Endothelial cell of umbilical vein (primary cell): ENCODE data around the gene HIVEP3. TPM values are rescaled to one million over a fixed set of nuclear protein-coding genes. Genes with fewer than 3 reads are reported as not detected.

Experiments used
- BruUV-seq: library from RNA; stranded (reverse); fragments of 400-500 nt; replicated peaks from 2 replicates; lab custom pipeline; 2021; lab: Mats Ljungman, UMichigan
- CTCF ChIA-PET: fragments of 300-600, 350-600 bp; sonication (Branson Sonifier 250); formaldehyde crosslinking; loops from one replicate; lab custom pipeline; 2021; ENCODE audit warnings: antibody characterized with exemption, inconsistent platforms; lab: Charles Lee
- POLR2A ChIA-PET: fragments of 300-600, 350-600 bp; sonication (Branson Sonifier 250); formaldehyde crosslinking; loops from one replicate; lab custom pipeline; 2021; ENCODE audit warnings: antibody characterized with exemption, inconsistent platforms; lab: Charles Lee
- DNase-seq: peaks from one replicate; pipeline ENCODE4 v3.0.0-alpha.2; 2011; ENCODE audit warnings: low read depth, low spot score
- FAIRE-seq: peaks from 2 replicates; lab custom pipeline; 2011; peaks lifted over from hg19 to GRCh38; lab: Jason Lieb, UNC
- H2AFZ ChIP-seq: 2 replicates; pipeline ENCODE4 v1.6.0; 2012; ENCODE audit warnings: low read depth, low read length, control low read depth, inconsistent platforms
- H3K27ac ChIP-seq: 2 replicates; pipeline ENCODE4 v1.5.1; 2011; ENCODE audit warnings: low read depth, mild to moderate bottlenecking, control low read depth, low read length, moderate library complexity; ENCODE audit not compliant: insufficient read depth
- H3K27me3 ChIP-seq, 2 experiments: 2 replicates each; pipeline versions ENCODE4 v1.6.0 to v1.6.1; 2011; ENCODE audit warnings: low read length in 2 of 2, mixed read lengths in 1 of 2; ENCODE audit not compliant: control insufficient read depth in 2 of 2, insufficient read depth in 2 of 2
- H3K36me3 ChIP-seq, 2 experiments: 2 replicates in 1 of 2; 3 replicates in 1 of 2; pipeline ENCODE4 v1.5.1; 2011; ENCODE audit warnings: low read length in 2 of 2, mild to moderate bottlenecking in 1 of 2, moderate library complexity in 1 of 2; ENCODE audit not compliant: control insufficient read depth in 2 of 2, insufficient read depth in 2 of 2; ENCODE audit errors: extremely low read depth in 1 of 2
- H3K4me1 ChIP-seq: 3 replicates; pipeline ENCODE4 v1.5.1; 2011; ENCODE audit warnings: mild to moderate bottlenecking, low read length; ENCODE audit not compliant: control insufficient read depth, insufficient read depth; ENCODE audit errors: extremely low read depth
- H3K4me2 ChIP-seq: 2 replicates; pipeline ENCODE4 v1.6.1; 2011; ENCODE audit warnings: low read length, control low read depth, mixed read lengths; ENCODE audit not compliant: insufficient read depth
- H3K4me3 ChIP-seq, 3 experiments: fragments of 200-600 bp in 1 of 3; sonication (generic), shearing (Covaris generic) in 1 of 3; replicated peaks in 1 of 3; 2 replicates each; pipeline ENCODE4 v1.5.1; 2011 to 2016; ENCODE audit warnings: control low read depth in 3 of 3, low read length in 3 of 3, mild to moderate bottlenecking in 2 of 3, inconsistent platforms in 1 of 3, low read depth in 1 of 3, moderate library complexity in 1 of 3; ENCODE audit not compliant: insufficient read depth in 1 of 3
- H3K79me2 ChIP-seq: 2 replicates; pipeline ENCODE4 v1.6.0; 2012; ENCODE audit warnings: low read length, inconsistent platforms; ENCODE audit not compliant: control insufficient read depth, insufficient read depth
- H3K9ac ChIP-seq: replicated peaks from 2 replicates; pipeline ENCODE3; 2011; ENCODE audit warnings: low read length, control low read depth; ENCODE audit not compliant: insufficient read depth; ENCODE audit errors: extremely low read depth
- H3K9me1 ChIP-seq: replicated peaks from 3 replicates; pipeline ENCODE4 v1.6.0; 2011; ENCODE audit warnings: mild to moderate bottlenecking, low read length; ENCODE audit not compliant: control insufficient read depth, insufficient read depth; ENCODE audit errors: extremely low read depth
- H3K9me3 ChIP-seq: replicated peaks from 2 replicates; pipeline ENCODE4 v1.5.1; 2012; ENCODE audit warnings: low read length, inconsistent platforms; ENCODE audit not compliant: control insufficient read depth, insufficient read depth
- H4K20me1 ChIP-seq: replicated peaks from 2 replicates; pipeline ENCODE3; 2011; ENCODE audit warnings: mild to moderate bottlenecking, low read length; ENCODE audit not compliant: control insufficient read depth, insufficient read depth; ENCODE audit errors: extremely low read depth
- CTCF ChIP-seq, 2 donors: IDR thresholded peaks; 1 replicate in 1 of 2; 2 replicates in 1 of 2; pipeline ENCODE4 v1.5.1; 2011; ENCODE audit warnings: low read length in 2 of 2, mild to moderate bottlenecking in 2 of 2, moderate library complexity in 2 of 2, control low read depth in 1 of 2, inconsistent platforms in 1 of 2, low read depth in 1 of 2; ENCODE audit not compliant: insufficient read depth in 1 of 2; ENCODE audit errors: extremely low read depth in 1 of 2
- EZH2 ChIP-seq: IDR thresholded peaks from 2 replicates; pipeline ENCODE4 v1.6.1; 2012; ENCODE audit warnings: borderline replicate concordance, low read depth, mild to moderate bottlenecking, moderate library complexity, low read length, inconsistent platforms; ENCODE audit not compliant: severe bottlenecking
- FOS ChIP-seq: IDR thresholded peaks from 2 replicates; pipeline ENCODE4 v1.6.1; 2011; ENCODE audit warnings: mild to moderate bottlenecking, low read length, moderate library complexity, borderline replicate concordance; ENCODE audit not compliant: insufficient read depth
- GATA2 ChIP-seq: IDR thresholded peaks from 2 replicates; pipeline ENCODE4 v1.7.0; 2011; ENCODE audit warnings: low read depth, mild to moderate bottlenecking, moderate library complexity, mixed read lengths, low read length; ENCODE audit not compliant: insufficient read length, insufficient read depth
- JUN ChIP-seq: IDR thresholded peaks from 2 replicates; pipeline ENCODE4 v1.6.1; 2011; ENCODE audit warnings: borderline replicate concordance, low read depth; ENCODE audit not compliant: insufficient read length, insufficient read depth
- MAX ChIP-seq: IDR thresholded peaks from 2 replicates; pipeline ENCODE4 v1.6.1; 2011; ENCODE audit not compliant: insufficient read depth, insufficient read length
- MYC ChIP-seq: IDR thresholded peaks from one replicate; pipeline ENCODE4 v1.6.1; 2011; ENCODE audit warnings: mild to moderate bottlenecking, low read depth, low read length
- POLR2A ChIP-seq: IDR thresholded peaks from 2 replicates; pipeline ENCODE4 v1.6.1; 2012; ENCODE audit warnings: low read depth, mild to moderate bottlenecking, control low read depth, low read length
- POLR2AphosphoS5 ChIP-seq: IDR thresholded peaks from 2 replicates; pipeline ENCODE4 v1.6.1; 2012; ENCODE audit warnings: low read depth, mild to moderate bottlenecking, control low read depth, low read length, moderate library complexity; ENCODE audit not compliant: insufficient read depth
- dilution Hi-C: fragments of 300-500 bp; cut with MboI; formaldehyde crosslinking; loops from one replicate; pipeline ENCODE4 v1.15.0; 2019; ENCODE audit warnings: low sequenced_read_pairs; ENCODE audit not compliant: extremely low pct_ligation_motif_present
- intact Hi-C: fragments of 100-400 bp; cut with micrococcal nuclease; formaldehyde crosslinking; loops from one replicate; pipeline ENCODE4 v1.10.0; 2022
- polyA plus RNA-seq, 4 experiments: library from polyadenylated mRNA; depleted of rRNA in 3 of 4; stranded (reverse) in 3 of 4; unstranded in 1 of 4; fragments of >200 nt; gene quantifications; 2 replicates each; pipeline versions ENCODE4 v1.2.1 to v1.2.3, GENCODE V29; 2011 to 2012; ENCODE audit warnings: missing spikeins in 1 of 4
- total RNA-seq: library from RNA; stranded (reverse); gene quantifications from 2 replicates; pipeline ENCODE4 v1.2.3, GENCODE V29; 2021

The HIVEP3 gene
- total and polyA plus RNA-seq, 2 donors (not counting 3 experiments of a cell fraction or from before 2014, with no cell fraction given): 3.4 to 4.0 TPM

- CTCF ChIA-PET: no interaction called here
- H4K20me1 ChIP-seq: no peaks in the 10 kb centered on the region
- POLR2A ChIA-PET: no interaction called here
- no peaks in the 10 kb centered on the region for H3K36me3 ChIP-seq
- no peak for FAIRE-seq
- H2AFZ ChIP-seq: no peak overlapping the region
- H3K4me2 ChIP-seq: no peak overlapping the region
- BruUV-seq: no TSS peak
- H3K9me3 ChIP-seq: no peaks in the 10 kb centered on the region
- no peaks in the 10 kb centered on the region for H3K79me2 ChIP-seq
- no peak overlapping the region for H3K27ac ChIP-seq
- no peak for TF ChIP-seq POLR2A
- TF ChIP-seq CTCF (IDR thresholded peaks at IDR 0.05; ENCODE audit: extremely low read depth in 1 of 2, insufficient read depth in 1 of 2, low read depth in 1 of 2, low read length in 2 of 2): no peak
- no peak for TF ChIP-seq MYC
- TF ChIP-seq EZH2: no peak
- no peak for TF ChIP-seq MAX
- no peak for TF ChIP-seq GATA2
- no peak for TF ChIP-seq FOS
- no peak for TF ChIP-seq JUN
- no peak for TF ChIP-seq POLR2AphosphoS5
- dilution Hi-C loops: no loop called here
- intact Hi-C loops: no loop called here
- H3K9ac ChIP-seq: no peak overlapping the region
- DNase-seq: no peak
- H3K4me1 ChIP-seq: no peaks in the 10 kb centered on the region
- no peak overlapping the region for H3K4me3 ChIP-seq
- no peaks in the 10 kb centered on the region for H3K9me1 ChIP-seq
- no peaks in the 10 kb centered on the region for H3K27me3 ChIP-seq
Observed at GRCh38 chr1:41631971-41632370, 286.8 kb downstream of the HIVEP3 start.
